HG02870 (cell line): ENCODE measurements around the gene SDR42E2.
"Not testable (repeated sequence)": the region's sequence is repeated elsewhere in the genome, so short reads cannot be mapped to it uniquely, and the experiment has no call there.

Experiments
- ATAC-seq: cut with Tn5 transposase; IDR thresholded peaks from one replicate; pipeline ENCODE4 v1.9.1; 2021; ENCODE audit warnings: mild to moderate bottlenecking, moderate library complexity; ENCODE audit not compliant: unreplicated experiment

Gene SDR42E2

GRCh38 chr16:22161999-22162655, at the start of gene SDR42E2:
Gene SDR42E2 (plus strand): TSS chr16:22162506. CDS start chr16:22165583, 3,077 bp downstream.
- no peak for ATAC-seq

DNA sequence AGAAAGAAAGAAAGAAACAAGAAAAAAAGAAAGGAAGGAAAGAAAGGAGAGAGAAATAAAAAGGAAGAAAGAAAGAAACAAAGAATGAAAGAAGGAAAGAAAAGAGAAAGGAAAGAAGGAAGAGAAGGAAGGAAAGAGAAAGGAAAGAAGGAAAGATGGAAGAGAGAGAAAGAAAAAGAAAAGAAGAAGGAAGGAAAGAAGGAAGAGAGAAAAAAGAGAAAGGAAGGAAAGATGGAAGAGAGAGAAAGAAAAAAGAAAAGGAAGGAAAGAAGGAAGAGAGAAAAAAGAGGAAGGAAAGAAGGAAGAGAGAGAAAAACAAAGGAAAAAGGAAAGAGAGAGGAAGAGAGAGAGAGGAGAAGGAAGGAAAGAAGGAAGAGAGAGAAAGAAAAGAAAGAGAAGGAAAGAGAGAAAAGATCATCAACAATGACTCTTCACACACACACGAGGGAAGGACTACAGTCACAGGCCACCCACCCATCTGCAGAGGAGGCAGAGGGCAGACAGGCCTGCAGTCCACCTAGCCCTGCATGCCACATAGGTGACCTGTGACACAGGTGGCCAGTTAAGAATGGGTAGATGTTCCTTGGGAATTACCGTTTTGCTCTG, 46.1 kb upstream of the SDR42E2 start:
- no peak for ATAC-seq

DNA sequence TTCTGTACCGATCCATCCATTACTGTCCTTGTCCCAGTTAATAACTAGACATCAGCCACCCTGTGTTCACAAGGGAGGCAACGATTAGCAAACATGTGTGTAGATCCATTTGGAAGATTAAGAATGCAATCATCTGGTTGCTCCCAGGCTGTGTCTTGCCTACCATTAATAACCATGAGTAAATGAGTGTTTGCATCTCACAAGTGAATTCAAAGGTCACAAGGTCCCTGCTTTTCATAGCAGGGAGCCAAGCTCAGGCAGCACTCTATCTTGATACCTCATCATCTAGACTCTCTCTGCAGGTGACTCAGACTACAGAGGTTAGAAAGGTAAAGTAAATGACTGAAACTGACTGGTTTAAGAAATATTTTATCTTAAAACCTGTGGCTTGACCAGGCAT, 44.7 kb upstream of the SDR42E2 start:
- ATAC-seq = no peak

DNA sequence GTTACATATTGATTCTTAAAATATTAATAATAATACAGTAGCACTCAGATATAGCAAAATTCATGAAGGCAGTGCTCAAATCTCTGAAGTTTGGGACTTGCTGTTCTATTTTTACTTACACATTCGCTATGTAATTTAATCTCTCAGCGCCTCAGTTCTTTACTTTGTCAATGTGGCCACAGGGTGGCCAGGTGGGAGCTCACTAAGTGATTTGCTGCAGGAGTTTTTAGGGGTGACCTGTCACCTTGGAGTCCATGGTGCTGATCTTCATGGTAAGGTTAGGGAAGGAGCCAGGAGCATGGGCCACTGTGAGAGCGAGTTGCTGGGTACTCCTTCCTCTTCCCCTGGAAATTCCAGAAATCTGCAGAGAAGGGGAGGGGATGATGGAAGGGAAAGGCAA, 41.9 kb upstream of the SDR42E2 start:
- ATAC-seq = no peak

GRCh38 chr16:22122239-22122638, 40.1 kb upstream of the SDR42E2 start:
- ATAC-seq = no peak

GRCh38 chr16:22123146-22123545, 39.2 kb upstream of the SDR42E2 start:
- ATAC-seq = no peak

GRCh38 chr16:22123759-22124490, 38.4 kb upstream of the SDR42E2 start:
- ATAC-seq = no peak

DNA sequence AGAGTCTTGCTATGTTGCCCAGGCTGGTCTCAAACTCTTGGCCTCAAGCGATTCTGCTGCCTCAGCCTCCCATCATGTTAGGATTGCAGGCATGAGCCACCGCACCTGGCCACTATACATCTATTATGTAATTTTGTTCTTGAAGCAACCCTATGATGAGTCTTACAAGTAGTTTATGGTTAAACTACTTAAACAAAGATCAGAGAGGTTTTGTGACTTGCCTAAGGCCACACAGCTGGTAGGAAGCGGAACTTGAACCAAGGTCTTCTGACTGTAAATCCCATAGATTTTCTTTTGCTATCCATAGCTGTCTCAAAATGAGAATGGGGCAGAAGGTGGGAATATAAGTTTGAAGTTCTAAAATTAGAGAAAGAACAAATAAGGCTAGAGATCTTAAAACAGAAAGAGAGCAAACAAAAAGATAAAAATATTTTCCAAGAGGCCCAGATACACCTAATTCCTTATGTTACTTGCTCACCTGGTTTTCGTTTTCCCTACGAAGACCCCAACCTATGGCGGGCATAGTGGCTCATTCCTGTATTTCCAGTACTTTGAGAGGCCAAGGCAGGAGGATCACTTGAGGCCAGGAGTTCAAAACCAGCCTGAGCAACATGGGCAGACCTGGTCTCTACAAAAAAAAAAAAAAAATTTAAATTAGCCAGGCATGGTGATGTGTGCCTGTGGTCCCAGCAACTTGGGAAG, 37.6 kb upstream of the SDR42E2 start:
- ATAC-seq = no peak

DNA sequence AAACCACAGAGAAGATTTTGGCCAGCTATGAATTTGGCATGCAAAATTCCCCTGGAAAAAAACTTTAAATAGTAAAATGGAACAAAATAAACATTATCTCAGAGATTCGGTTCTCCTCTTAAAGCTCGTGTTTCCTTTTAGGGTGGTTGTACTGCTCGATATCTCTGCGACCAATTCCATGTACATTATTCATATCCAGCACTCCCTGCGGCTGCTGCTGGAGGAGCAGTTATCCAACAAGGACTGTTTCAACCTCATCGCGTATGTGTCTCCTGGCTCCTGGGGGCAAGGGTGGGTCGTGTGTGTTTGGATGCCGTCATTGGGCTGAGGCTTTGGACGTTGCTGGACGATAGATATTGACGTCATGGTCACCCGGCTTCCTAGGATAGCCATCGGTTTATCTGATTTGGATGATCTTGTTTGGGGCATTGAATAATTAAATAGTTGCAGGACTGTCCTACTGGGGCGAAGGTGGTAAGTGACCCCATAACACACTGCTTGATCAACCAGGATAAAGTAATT, 36.2 kb upstream of the SDR42E2 start:
- ATAC-seq = no peak

DNA sequence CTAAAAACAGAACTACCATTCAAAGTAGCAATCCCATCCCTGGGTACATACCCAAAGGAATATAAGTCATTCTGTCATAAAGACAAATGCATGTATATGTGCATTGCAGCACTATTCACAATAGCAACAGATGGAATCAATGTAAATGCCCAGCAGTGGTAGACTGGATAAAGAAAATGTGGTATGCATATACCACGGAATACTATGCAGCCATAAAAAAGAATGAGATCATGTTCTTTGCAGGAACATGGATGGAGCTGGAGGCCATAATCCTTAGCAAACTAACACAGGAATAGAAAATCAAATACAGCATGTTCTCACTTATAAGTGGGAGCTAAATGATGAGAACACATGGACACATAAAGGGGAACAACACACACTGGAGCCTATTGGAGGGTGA, 33.8 kb upstream of the SDR42E2 start:
- not testable (repeated sequence) for ATAC-seq

DNA sequence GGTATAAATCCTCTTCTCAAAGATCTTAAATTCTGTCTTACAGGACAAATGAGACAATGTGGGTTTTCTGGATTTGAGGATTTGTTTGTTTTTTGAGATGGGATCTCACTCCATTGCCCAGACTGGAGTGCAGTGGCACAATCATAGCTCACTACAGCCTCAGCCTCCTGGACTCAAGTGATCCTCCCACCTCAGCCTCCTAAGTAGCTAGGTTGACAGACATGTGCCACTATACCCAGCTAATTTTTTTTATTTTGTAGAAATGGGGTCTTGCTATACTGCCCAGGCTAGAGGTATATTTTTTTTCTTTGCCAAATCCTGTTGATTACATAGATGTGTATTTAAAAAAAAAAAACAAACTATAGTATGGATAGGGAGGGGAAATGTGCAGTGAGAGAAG, 31.8 kb upstream of the SDR42E2 start:
- ATAC-seq = no peak

DNA sequence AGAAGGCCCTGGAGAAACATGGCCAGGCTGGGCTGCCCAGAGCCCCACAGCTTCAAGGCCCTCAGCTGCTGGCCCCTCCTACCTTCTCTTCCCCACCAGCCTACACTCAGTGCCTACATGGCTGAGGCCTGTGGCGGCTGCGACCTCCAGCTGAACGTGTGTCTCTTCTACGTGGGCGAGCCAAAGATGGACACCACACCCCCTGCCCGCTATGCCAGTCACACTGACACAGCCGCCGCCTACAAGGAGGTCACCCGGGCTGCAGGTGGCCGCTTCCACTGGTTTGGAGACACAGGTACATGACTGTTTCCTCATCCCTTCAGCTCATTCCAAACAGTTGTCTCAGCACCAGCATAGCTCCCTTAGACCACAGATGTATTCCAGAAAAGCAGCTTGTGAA, 29.5 kb upstream of the SDR42E2 start:
- no peak for ATAC-seq

GRCh38 chr16:22138482-22138881, 23.8 kb upstream of the SDR42E2 start:
- no peak for ATAC-seq

GRCh38 chr16:22139008-22139407, 23.3 kb upstream of the SDR42E2 start:
- no peak for ATAC-seq

GRCh38 chr16:22139732-22140131, 22.6 kb upstream of the SDR42E2 start:
- ATAC-seq = no peak

DNA sequence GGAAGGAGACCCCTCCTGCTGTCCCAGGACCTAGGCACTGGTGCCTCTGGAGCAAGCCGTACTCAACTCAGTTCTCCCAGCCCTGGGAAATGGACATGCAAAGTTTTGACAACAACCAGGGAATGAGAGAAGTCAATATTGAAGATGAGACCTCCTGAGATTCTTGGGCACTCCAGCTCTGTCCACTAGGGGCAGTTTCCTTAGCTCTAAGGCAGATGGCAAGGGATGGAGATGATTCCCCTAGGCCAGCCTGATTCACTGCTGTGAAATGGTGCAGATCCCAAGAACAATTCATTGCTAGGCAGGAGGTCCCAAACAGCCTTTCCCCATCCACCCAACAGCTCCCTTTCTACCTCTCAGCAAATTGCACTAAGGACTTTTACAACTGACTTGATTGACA, 20.5 kb upstream of the SDR42E2 start:
- no peak for ATAC-seq

DNA sequence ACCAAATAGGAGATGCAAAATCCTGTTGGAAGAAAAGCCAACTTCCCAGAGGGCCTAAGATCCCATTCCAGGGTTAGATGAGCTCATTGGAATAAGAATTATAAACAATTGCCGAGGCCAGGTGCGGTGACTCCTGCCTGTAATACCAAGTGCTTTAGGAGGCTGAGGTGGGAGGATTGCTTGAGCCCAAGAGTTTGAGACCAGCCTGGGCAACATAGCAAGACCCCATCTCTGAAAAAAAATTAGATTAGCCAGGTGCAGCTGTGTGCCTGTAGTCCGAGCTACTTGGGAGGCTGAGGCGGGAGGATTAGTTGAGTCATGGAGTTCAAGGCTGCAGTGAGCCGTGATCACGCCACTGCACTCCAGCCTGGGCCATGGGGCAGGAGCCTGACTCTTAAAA, 17.8 kb upstream of the SDR42E2 start:
- ATAC-seq = no peak

GRCh38 chr16:22147853-22148252, 14.5 kb upstream of the SDR42E2 start:
- ATAC-seq = no peak

- no peak for ATAC-seq
These were observed 10.9 kb upstream of the SDR42E2 start for GRCh38 chr16:22151246-22151998.

- no peak for ATAC-seq
These were observed 10.0 kb upstream of the SDR42E2 start for GRCh38 chr16:22152316-22152715.

DNA sequence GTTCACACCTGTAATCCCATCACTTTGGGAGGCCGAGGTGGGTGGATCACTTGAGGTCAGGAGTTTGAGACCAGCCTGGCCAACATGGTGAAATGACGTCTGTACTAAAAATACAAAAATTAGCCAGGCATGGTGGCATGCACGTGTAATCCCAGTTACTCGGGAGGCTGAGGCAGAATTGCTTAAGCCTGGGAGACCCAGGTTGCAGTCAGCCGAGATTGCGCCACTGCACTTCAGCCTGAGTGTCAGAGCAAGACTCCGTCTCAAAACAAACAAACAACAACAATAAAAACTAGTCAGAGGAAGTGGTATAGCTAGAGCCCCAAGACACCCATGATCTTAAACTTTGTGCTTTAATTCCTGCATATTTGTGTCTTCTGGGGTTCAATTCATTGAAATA, 9.2 kb upstream of the SDR42E2 start:
- not testable (repeated sequence) for ATAC-seq
